OCI-LY7 (cell line): ENCODE data around the gene R3HDML.

Experiments used
- CTCF ChIP-seq: fragments of 200-600 bp; sonication (generic); conservative IDR thresholded peaks from 2 replicates; pipeline ENCODE4 v1.5.1; 2014; ENCODE audit warnings: mild to moderate bottlenecking, antibody characterized with exemption, low read length, moderate library complexity, mixed read lengths
- EZH2phosphoT487 ChIP-seq: fragments of 200-600 bp; sonication (generic); IDR thresholded peaks from 2 replicates; pipeline ENCODE4 v1.6.1; 2018; ENCODE audit warnings: low read depth, borderline replicate concordance, mild to moderate bottlenecking, mixed run types, antibody characterized with exemption, low read length, moderate library complexity, mixed read lengths

GRCh38 chr20:44355498-44356352 lies 18.9 kb downstream of the R3HDML start, which contains the start of gene HNF4A:
- TF ChIP-seq CTCF (no peak), EZH2phosphoT487 (no peak)
